ENCODE measurements around the gene OR10H4. TPM values are rescaled to one million over a fixed set of nuclear protein-coding genes. Genes with fewer than 3 reads are reported as not detected.
"Not testable (repeated sequence)": the region's sequence is repeated elsewhere in the genome, so short reads cannot be mapped to it uniquely, and the experiment has no call there.

Gene OR10H4
- under 1 TPM in 2 of 8 experiments, not detected in 6; 0.38 to 0.46 TPM for total RNA-seq

- in situ Hi-C loops (cut with MboI; ENCODE audit: low pct_unique_long_range_greater_than_20kb in 2 of 9, low sequenced_read_pairs in 9 of 9, unreplicated experiment in 9 of 9), result no loop called here
- no peak within 1 kb of the TSS for H3K4me3 ChIP-seq
- no peak for ATAC-seq (replicated peaks in 6 of 8)
- H3K27ac ChIP-seq, result no peak within 1 kb of the TSS
- no peaks in the 10 kb centered on the region for H3K4me1 ChIP-seq (replicated peaks in 1 of 2)
Measured at GRCh38 chr19:15948223-15949058, at the start of gene OR10H4. Gene OR10H4 (plus strand): TSS chr19:15949008. CDS start chr19:15949008, 0 bp downstream.

- H3K27ac ChIP-seq; in situ Hi-C loops (cut with MboI; ENCODE audit: low pct_unique_long_range_greater_than_20kb in 2 of 9, low sequenced_read_pairs in 9 of 9, unreplicated experiment in 9 of 9); H3K4me3 ChIP-seq; H3K4me1 ChIP-seq (replicated peaks in 1 of 2); ATAC-seq (replicated peaks in 6 of 8): not testable (repeated sequence)
- 53 to 100% (median 84%) methylated on average over 1 to 5 of the region's 30 CpGs; no CpG with 5 or more reads in 7 of the 10 experiments for WGBS, 10 experiments
Measured at GRCh38 chr19:15899561-15899960, 49.2 kb upstream of the OR10H4 start.

GRCh38 chr19:15900032-15900431 lies 48.8 kb upstream of the OR10H4 start:
- H3K27ac ChIP-seq; ATAC-seq (replicated peaks in 6 of 8); H3K4me3 ChIP-seq; H3K4me1 ChIP-seq (replicated peaks in 1 of 2); in situ Hi-C loops (cut with MboI; ENCODE audit: low pct_unique_long_range_greater_than_20kb in 2 of 9, low sequenced_read_pairs in 9 of 9, unreplicated experiment in 9 of 9): not testable (repeated sequence)
- WGBS, 10 experiments, result 0 to 33% methylated on average over 1 to 2 of the region's 15 CpGs; no CpG with 5 or more reads in 8 of the 10 experiments

GRCh38 chr19:15900504-15900903 lies 48.3 kb upstream of the OR10H4 start:
- Histone ChIP-seq H3K27ac (no peak overlapping the region), H3K4me3 (no peak overlapping the region), H3K4me1 (replicated peaks in 1 of 2) (no peaks in the 10 kb centered on the region)
- in situ Hi-C loops (cut with MboI; ENCODE audit: low pct_unique_long_range_greater_than_20kb in 2 of 9, low sequenced_read_pairs in 9 of 9, unreplicated experiment in 9 of 9), result no loop called here
- no peak for ATAC-seq (replicated peaks in 6 of 8)
- 20 to 100% (median 70%) methylated on average over 1 to 7 of the region's 11 CpGs; no CpG with 5 or more reads in 3 of the 10 experiments for WGBS, 10 experiments

GRCh38 chr19:15902254-15902653 lies 46.6 kb upstream of the OR10H4 start:
- in situ Hi-C loops (cut with MboI; ENCODE audit: low pct_unique_long_range_greater_than_20kb in 2 of 9, low sequenced_read_pairs in 9 of 9, unreplicated experiment in 9 of 9), result no loop called here
- H3K4me3 ChIP-seq, result no peak overlapping the region
- 21 to 100% (median 67%) methylated on average over 1 to 4 of the region's 11 CpGs; no CpG with 5 or more reads in 5 of the 10 experiments for WGBS, 10 experiments
- ATAC-seq (replicated peaks in 6 of 8), result no peak
- no peaks in the 10 kb centered on the region for H3K4me1 ChIP-seq (replicated peaks in 1 of 2)
- H3K27ac ChIP-seq, result no peak overlapping the region

- H3K4me3 ChIP-seq; H3K4me1 ChIP-seq (replicated peaks in 1 of 2); ATAC-seq (replicated peaks in 6 of 8); H3K27ac ChIP-seq; in situ Hi-C loops (cut with MboI; ENCODE audit: low pct_unique_long_range_greater_than_20kb in 2 of 9, low sequenced_read_pairs in 9 of 9, unreplicated experiment in 9 of 9): not testable (repeated sequence)
- WGBS, 10 experiments, result 47 to 90% (median 77%) methylated on average over 1 to 17 of the region's 29 CpGs; no CpG with 5 or more reads in 2 of the 10 experiments
Measured at GRCh38 chr19:15902898-15903297, 45.9 kb upstream of the OR10H4 start.

- in situ Hi-C loops (cut with MboI; ENCODE audit: low pct_unique_long_range_greater_than_20kb in 2 of 9, low sequenced_read_pairs in 9 of 9, unreplicated experiment in 9 of 9), result no loop called here
- no peak overlapping the region for H3K27ac ChIP-seq
- no peaks in the 10 kb centered on the region for H3K4me1 ChIP-seq (replicated peaks in 1 of 2)
- ATAC-seq (replicated peaks in 6 of 8), result no peak
- no peak overlapping the region for H3K4me3 ChIP-seq
Measured at GRCh38 chr19:15905026-15905425, 43.8 kb upstream of the OR10H4 start.

GRCh38 chr19:15911599-15912235 lies 37.1 kb upstream of the OR10H4 start:
- in situ Hi-C loops (cut with MboI; ENCODE audit: low pct_unique_long_range_greater_than_20kb in 2 of 9, low sequenced_read_pairs in 9 of 9, unreplicated experiment in 9 of 9), result no loop called here

GRCh38 chr19:15913384-15913783 lies 35.4 kb upstream of the OR10H4 start:
- WGBS, 10 experiments, result 30 to 43% methylated on average over 2 of the region's 6 CpGs; no CpG with 5 or more reads in 8 of the 10 experiments
- no peak for ATAC-seq (replicated peaks in 6 of 8)
- Histone ChIP-seq H3K4me1 (replicated peaks in 1 of 2) (no peaks in the 10 kb centered on the region), H3K27ac (no peak overlapping the region), H3K4me3 (no peak overlapping the region)
- in situ Hi-C loops (cut with MboI; ENCODE audit: low pct_unique_long_range_greater_than_20kb in 2 of 9, low sequenced_read_pairs in 9 of 9, unreplicated experiment in 9 of 9), result no loop called here

More at GRCh38 chr19:15911599-15912235, 37.1 kb upstream of the OR10H4 start:
- H3K4me3 ChIP-seq, result no peak overlapping the region
- 0 to 90% (median 36%) methylated on average over 1 to 7 of the region's 44 CpGs; no CpG with 5 or more reads in 4 of the 10 experiments for WGBS, 10 experiments
- H3K4me1 ChIP-seq (replicated peaks in 1 of 2), result no peaks in the 10 kb centered on the region
- peak in 1 of 8 experiments; percentile 13 for ATAC-seq (replicated peaks in 6 of 8)
- no peak overlapping the region for H3K27ac ChIP-seq

- 33 to 100% (median 67%) methylated on average over 1 of the region's 8 CpGs; no CpG with 5 or more reads in 5 of the 10 experiments for WGBS, 10 experiments
- Histone ChIP-seq H3K4me3 (no peak overlapping the region), H3K27ac (no peak overlapping the region), H3K4me1 (replicated peaks in 1 of 2) (no peaks in the 10 kb centered on the region)
- in situ Hi-C loops (cut with MboI; ENCODE audit: low pct_unique_long_range_greater_than_20kb in 2 of 9, low sequenced_read_pairs in 9 of 9, unreplicated experiment in 9 of 9), result no loop called here
- ATAC-seq (replicated peaks in 6 of 8), result no peak
Measured at GRCh38 chr19:15913830-15914229, 35.0 kb upstream of the OR10H4 start.

GRCh38 chr19:15915109-15915508 lies 33.7 kb upstream of the OR10H4 start:
- Histone ChIP-seq H3K4me3 (no peak overlapping the region), H3K4me1 (replicated peaks in 1 of 2) (no peaks in the 10 kb centered on the region), H3K27ac (no peak overlapping the region)
- in situ Hi-C loops (cut with MboI; ENCODE audit: low pct_unique_long_range_greater_than_20kb in 2 of 9, low sequenced_read_pairs in 9 of 9, unreplicated experiment in 9 of 9), result no loop called here
- ATAC-seq (replicated peaks in 6 of 8), result no peak
- 42 to 100% (median 60%) methylated on average over 1 to 2 of the region's 2 CpGs for WGBS, 10 experiments

GRCh38 chr19:15919243-15919642 lies 29.6 kb upstream of the OR10H4 start:
- in situ Hi-C loops (cut with MboI; ENCODE audit: low pct_unique_long_range_greater_than_20kb in 2 of 9, low sequenced_read_pairs in 9 of 9, unreplicated experiment in 9 of 9), result no loop called here
- ATAC-seq (replicated peaks in 6 of 8), result no peak
- H3K4me1 ChIP-seq (replicated peaks in 1 of 2), result no peaks in the 10 kb centered on the region

GRCh38 chr19:15922021-15922420 lies 26.8 kb upstream of the OR10H4 start:
- ATAC-seq (replicated peaks in 6 of 8), result no peak
- Histone ChIP-seq H3K27ac (no peak overlapping the region), H3K4me1 (replicated peaks in 1 of 2) (no peaks in the 10 kb centered on the region), H3K4me3 (no peak overlapping the region)
- 0 to 30% (median 17%) methylated on average over 1 to 2 of the region's 4 CpGs; no CpG with 5 or more reads in 3 of the 10 experiments for WGBS, 10 experiments
- in situ Hi-C loops (cut with MboI; ENCODE audit: low pct_unique_long_range_greater_than_20kb in 2 of 9, low sequenced_read_pairs in 9 of 9, unreplicated experiment in 9 of 9), result no loop called here

More at GRCh38 chr19:15919243-15919642, 29.6 kb upstream of the OR10H4 start:
- Histone ChIP-seq H3K27ac (no peak overlapping the region), H3K4me3 (no peak overlapping the region)
- 25 to 64% (median 50%) methylated on average over 1 to 4 of the region's 4 CpGs; no CpG with 5 or more reads in 1 of the 10 experiments for WGBS, 10 experiments
